Adrenal gland (tissue), 5 donors: Measurements from ENCODE around the gene SCN3B.

ENCODE experiments used
- POLR2A ChIP-seq, 2 donors: fragments of 450-650 bp; IDR thresholded peaks; one replicate each; pipeline ENCODE4 v1.6.1; 2017; ENCODE audit warnings: antibody characterized with exemption in 2 of 2, mild to moderate bottlenecking in 2 of 2, moderate library complexity in 1 of 2
- TF ChIP-seq, protein P1 (sequence below), 6 experiments: fragments of 450-650 bp in 4 of 6; fragments of 200-600 bp in 2 of 6; sonication (generic) in 1 of 6; IDR thresholded peaks; 1 replicate in 5 of 6; 2 replicates in 1 of 6; pipeline versions ENCODE4 v1.5.1 to v1.8.0; 2016 to 2021; ENCODE audit warnings: antibody characterized with exemption in 6 of 6, mild to moderate bottlenecking in 2 of 6, moderate library complexity in 1 of 6
- donor health status: DM: no; HTN: no; CAD: no.

DNA sequence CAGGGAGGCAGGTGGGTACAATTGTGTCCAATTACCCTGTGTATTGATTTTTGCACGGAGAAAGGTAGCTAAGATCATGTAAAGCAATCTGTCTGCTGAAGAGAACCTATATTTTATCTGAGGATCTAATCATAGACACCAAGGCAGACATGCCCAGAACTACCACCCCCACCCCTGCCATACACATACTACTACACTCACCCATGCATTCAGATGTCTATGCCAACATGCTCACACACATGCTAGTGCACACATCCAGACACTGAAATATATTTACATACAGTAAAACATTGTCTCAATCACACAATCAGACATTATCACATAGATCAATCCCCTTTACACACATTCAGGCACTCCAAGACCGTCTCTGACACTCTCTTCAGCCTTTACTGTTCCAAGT is 1.8 kb downstream of the SCN3B start:
- TF ChIP-seq, protein P1, sequence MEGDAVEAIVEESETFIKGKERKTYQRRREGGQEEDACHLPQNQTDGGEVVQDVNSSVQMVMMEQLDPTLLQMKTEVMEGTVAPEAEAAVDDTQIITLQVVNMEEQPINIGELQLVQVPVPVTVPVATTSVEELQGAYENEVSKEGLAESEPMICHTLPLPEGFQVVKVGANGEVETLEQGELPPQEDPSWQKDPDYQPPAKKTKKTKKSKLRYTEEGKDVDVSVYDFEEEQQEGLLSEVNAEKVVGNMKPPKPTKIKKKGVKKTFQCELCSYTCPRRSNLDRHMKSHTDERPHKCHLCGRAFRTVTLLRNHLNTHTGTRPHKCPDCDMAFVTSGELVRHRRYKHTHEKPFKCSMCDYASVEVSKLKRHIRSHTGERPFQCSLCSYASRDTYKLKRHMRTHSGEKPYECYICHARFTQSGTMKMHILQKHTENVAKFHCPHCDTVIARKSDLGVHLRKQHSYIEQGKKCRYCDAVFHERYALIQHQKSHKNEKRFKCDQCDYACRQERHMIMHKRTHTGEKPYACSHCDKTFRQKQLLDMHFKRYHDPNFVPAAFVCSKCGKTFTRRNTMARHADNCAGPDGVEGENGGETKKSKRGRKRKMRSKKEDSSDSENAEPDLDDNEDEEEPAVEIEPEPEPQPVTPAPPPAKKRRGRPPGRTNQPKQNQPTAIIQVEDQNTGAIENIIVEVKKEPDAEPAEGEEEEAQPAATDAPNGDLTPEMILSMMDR (IDR thresholded peaks at IDR 0.05) = no peak
- TF ChIP-seq POLR2A (IDR thresholded peaks at IDR 0.05) = no peak
